HG03039 (cell line): ENCODE measurements around the gene NBPF26.
"Not testable (repeated sequence)": the region's sequence is repeated elsewhere in the genome, so short reads cannot be mapped to it uniquely, and the experiment has no call there.

Experiments used
- ATAC-seq: cut with Tn5 transposase; IDR thresholded peaks from one replicate; pipeline ENCODE4 v1.9.1; 2021; ENCODE audit warnings: mild to moderate bottlenecking, moderate library complexity; ENCODE audit not compliant: unreplicated experiment

NBPF26 gene

DNA sequence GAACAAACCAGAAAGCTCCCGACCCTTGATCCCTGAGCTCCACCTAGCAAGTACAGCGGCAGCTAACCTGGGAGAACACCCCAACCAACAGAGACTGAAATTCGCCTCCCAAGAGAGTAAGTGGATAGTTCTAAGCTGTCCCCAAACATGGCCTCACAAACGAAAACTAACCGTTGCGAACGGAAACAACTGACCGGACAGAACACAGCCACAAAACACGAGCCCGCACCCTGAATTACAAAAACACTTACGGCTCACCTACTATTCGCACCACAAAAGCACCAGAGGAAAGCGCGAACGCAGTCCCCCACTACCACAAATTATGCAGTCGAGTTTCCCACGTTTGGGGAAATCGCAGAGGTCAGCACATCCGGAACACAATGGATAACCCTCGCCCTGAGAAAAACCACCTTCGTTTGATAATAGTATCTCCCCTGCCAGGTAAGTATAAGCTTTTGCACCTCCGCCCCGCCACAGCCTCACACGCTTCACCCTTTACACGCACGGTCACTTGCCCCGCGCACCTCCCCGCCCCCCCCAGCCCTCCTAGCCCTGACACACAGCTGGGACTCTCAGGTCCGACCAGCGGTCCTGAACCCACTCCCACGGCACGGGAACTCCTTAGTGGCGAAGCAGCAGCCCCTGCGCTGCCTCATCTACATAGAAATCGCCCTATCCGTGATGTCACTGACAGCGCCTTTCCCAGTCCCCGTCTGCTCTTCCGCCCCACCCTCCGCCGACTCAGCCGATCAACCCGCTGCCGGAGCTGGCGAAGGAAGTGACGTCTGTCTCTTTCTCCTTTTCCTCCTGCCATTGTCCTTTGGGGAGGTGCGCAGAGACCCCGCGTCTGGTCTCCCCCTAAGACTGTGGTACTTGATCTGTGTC lies 127.0 kb downstream of the NBPF26 start:
- peak; percentile 84 for ATAC-seq

DNA sequence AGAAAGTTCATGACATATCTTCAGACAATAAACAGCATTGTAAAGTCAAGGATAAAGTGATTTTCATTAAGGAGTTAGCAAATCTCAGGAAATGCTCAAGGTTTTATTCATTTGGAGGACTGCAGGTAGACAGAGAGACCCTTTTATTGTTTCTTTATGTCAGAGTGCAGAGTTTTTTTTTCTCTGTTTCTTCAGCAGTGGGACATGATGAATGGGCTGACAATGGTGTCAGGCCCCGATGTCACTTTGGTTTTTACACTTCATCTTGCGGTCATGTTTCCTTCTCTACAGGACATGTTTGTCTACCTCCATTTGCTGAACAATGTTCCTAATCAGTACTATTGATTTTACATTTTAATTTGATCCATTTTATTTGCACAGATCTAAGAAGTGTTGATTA lies 134.4 kb downstream of the NBPF26 start:
- ATAC-seq = not testable (repeated sequence)

DNA sequence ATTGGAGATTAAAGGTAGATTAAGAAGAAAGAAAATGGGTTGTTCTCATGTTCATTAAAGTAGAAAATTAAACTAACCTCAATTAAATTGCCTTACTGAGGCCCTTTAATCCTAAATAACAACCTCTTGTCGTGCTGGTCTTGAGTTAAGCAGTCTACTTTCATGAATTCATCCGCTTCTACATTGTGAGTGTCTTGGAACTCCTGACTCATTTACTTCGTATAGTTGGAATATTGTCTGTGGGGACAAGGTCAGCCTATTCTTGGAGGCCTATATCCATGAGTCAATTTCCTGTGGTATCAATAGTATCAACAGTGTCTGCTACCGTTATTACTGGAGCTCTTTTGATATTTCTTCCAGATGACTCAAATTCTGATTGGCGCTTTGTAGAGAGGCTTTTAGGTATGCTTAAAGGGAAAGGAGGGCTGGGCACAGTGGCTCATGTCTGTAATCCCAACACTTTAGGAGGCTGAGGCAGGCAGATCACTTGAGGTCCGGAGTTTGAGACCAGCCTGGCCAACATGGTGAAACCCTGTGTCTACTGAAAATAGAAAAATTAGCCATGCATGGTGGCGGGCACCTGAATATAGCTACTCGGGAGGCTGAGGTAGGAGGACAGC lies 136.0 kb downstream of the NBPF26 start:
- not testable (repeated sequence) for ATAC-seq

DNA sequence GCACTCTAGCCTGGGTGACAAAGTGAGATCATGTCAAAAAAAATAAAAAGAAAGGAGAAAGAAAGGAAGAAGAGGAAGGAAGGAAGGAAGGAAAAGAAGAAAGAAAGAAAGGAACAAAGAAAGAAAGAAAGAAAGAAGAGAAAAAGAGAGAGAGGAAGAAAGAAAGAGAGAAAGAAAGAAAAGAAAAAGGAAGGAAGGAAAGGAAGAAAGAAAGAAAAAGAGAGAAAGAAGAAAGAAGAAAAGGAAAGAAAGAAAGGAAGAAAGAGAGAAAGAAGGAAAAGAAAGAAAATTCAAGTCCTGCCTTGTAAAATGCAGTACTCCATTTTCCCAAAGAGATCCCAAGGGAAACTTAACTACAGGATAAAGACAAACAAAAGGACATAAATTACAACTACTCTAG lies 154.5 kb downstream of the NBPF26 start:
- ATAC-seq = not testable (repeated sequence)

DNA sequence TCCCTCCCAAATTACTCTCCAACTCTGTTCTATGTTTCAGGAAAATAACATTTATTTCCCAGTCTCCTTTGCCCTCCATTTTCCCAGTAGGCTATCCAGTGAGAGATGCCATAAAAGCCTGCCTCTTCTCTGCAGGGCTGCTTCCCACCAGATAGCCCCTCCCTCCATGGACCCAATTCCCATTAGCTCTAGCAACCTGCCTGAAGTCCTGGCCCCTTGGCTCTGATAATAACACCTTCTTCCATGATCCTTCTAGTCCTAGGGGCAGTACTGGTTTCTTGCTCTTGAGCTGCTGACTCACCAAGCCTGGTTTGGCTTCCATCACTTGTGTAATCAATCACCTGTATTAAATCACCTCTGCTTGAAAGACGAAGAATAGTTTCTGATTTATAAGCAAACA lies 156.3 kb downstream of the NBPF26 start:
- ATAC-seq = not testable (repeated sequence)

DNA sequence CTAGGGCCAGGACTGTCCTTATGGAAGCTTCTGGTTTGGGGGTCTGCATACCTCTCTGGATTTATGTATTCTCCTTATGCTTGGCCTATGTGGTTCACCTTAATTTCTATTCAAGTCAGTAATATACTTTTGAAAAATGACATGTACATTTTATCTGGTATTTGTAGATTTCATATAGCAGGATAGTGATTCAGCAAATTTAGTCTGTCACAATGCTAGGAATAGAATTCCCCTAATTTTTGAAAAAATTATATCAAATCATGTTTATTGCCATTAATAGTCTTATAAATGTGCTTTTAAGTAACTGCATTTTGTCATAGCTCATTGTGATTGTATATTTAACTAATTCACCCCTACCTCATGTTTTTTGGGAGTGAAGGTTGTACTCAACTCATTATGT lies 158.2 kb downstream of the NBPF26 start:
- not testable (repeated sequence) for ATAC-seq
